WTC11 (cell line): ENCODE measurements around the gene USP48.

Experiments
- GTF2I ChIP-seq: fragments of 250-450 bp; sonication (Bioruptor Pico); conservative IDR thresholded peaks from 2 replicates; pipeline ENCODE4 v1.4.0; 2021; ENCODE audit warnings: mild to moderate bottlenecking
- MYBL2 ChIP-seq: sonication (generic); formaldehyde crosslinking; IDR thresholded peaks from 2 replicates; pipeline ENCODE4 v1.8.1; 2023; ENCODE audit warnings: mild to moderate bottlenecking, moderate library complexity, missing genetic modification reagents
- TCF7 ChIP-seq: sonication (generic); formaldehyde crosslinking; IDR thresholded peaks from 2 replicates; pipeline ENCODE4 v1.8.0; 2022; ENCODE audit warnings: mild to moderate bottlenecking, low read depth, missing genetic modification reagents, moderate library complexity
- ZNF263 ChIP-seq: sonication (generic); formaldehyde crosslinking; IDR thresholded peaks from 2 replicates; pipeline ENCODE4 v1.8.1; 2022; ENCODE audit warnings: low read depth, mild to moderate bottlenecking, moderate library complexity, missing genetic modification reagents
- TF ChIP-seq, protein P1 (sequence below): fragments of 200-600 bp; IDR thresholded peaks from 2 replicates; pipeline ENCODE4 v1.8.0; 2022; ENCODE audit warnings: antibody characterized with exemption
- TF ChIP-seq, protein P2 (sequence below): sonication (generic); formaldehyde crosslinking; IDR thresholded peaks from 2 replicates; pipeline ENCODE4 v1.8.1; 2022; ENCODE audit warnings: low read depth, mild to moderate bottlenecking, moderate library complexity, missing genetic modification reagents, borderline replicate concordance

DNA sequence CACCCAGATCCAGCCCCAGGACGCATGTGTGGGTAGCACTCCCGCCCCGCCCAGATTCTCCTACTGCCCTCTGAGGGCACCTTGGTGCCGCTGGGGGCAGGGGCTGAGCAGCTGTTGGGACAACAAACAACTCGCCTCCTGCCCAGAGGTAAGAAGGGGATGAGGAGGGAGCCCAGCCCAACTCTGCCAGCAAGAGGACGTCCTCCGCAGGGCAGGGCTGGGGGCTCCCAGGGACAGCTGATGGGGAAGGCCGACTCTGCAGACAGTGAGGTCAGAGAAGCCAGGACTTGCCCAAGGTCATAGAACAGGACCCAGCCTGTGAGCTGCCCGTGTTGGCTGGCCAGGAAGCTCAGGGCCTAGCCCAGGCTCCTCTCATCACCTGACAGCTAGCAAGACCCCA, 132.5 kb downstream of the USP48 start:
- TF ChIP-seq, protein P1, sequence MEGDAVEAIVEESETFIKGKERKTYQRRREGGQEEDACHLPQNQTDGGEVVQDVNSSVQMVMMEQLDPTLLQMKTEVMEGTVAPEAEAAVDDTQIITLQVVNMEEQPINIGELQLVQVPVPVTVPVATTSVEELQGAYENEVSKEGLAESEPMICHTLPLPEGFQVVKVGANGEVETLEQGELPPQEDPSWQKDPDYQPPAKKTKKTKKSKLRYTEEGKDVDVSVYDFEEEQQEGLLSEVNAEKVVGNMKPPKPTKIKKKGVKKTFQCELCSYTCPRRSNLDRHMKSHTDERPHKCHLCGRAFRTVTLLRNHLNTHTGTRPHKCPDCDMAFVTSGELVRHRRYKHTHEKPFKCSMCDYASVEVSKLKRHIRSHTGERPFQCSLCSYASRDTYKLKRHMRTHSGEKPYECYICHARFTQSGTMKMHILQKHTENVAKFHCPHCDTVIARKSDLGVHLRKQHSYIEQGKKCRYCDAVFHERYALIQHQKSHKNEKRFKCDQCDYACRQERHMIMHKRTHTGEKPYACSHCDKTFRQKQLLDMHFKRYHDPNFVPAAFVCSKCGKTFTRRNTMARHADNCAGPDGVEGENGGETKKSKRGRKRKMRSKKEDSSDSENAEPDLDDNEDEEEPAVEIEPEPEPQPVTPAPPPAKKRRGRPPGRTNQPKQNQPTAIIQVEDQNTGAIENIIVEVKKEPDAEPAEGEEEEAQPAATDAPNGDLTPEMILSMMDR: no peak
- TF ChIP-seq ZNF263 (CRISPR knock-in tag) (no peak), GTF2I (CRISPR knock-in tag) (no peak), TCF7 (CRISPR knock-in tag) (no peak), MYBL2 (no peak)
- TF ChIP-seq, protein P2, sequence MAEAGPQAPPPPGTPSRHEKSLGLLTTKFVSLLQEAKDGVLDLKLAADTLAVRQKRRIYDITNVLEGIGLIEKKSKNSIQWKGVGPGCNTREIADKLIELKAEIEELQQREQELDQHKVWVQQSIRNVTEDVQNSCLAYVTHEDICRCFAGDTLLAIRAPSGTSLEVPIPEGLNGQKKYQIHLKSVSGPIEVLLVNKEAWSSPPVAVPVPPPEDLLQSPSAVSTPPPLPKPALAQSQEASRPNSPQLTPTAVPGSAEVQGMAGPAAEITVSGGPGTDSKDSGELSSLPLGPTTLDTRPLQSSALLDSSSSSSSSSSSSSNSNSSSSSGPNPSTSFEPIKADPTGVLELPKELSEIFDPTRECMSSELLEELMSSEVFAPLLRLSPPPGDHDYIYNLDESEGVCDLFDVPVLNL (CRISPR knock-in tag): no peak
